HG02759 (cell line): ENCODE results near the gene C17orf113.
"Not testable (repeated sequence)": the region's sequence is repeated elsewhere in the genome, so short reads cannot be mapped to it uniquely, and the experiment has no call there.

Experiments used
- ATAC-seq: cut with Tn5 transposase; IDR thresholded peaks from one replicate; pipeline ENCODE4 v1.9.1; 2021; ENCODE audit warnings: mild to moderate bottlenecking, moderate library complexity; ENCODE audit not compliant: unreplicated experiment

The C17orf113 gene

GRCh38 chr17:42017866-42018200 is 32.6 kb downstream of the C17orf113 start:
- no peak for ATAC-seq

GRCh38 chr17:42016941-42017865 is 33.2 kb downstream of the C17orf113 start, which contains the start of gene DNAJC7:
TSS of gene DNAJC7 (minus strand) at chr17:42017439. CDS start at chr17:42017416, 23 bp downstream.
- ATAC-seq, result peak; percentile 84

GRCh38 chr17:42016411-42016831 is 34.0 kb downstream of the C17orf113 start:
- ATAC-seq, result no peak

DNA sequence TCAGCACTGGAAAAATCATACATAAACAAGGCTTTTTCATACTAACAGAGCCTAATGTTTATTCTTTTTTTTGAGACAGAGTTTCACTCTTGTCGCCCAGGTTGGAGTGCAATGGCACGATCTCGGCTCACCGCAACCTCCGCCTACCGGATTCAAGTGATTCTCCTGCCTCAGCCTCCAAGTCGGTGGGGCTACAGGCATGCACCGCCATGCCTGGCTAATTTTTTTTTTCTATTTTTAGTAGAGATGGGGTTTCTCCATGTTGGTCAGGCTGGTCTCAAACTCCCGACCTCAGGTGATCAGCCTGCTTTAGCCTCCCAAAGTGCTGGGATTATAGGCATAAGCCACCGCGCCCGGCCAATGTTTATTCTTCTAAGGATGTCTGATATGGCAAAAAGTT is 36.7 kb downstream of the C17orf113 start:
- not testable (repeated sequence) for ATAC-seq

- ATAC-seq, result not testable (repeated sequence)
Observed at GRCh38 chr17:42012363-42012762, 38.0 kb downstream of the C17orf113 start.

DNA sequence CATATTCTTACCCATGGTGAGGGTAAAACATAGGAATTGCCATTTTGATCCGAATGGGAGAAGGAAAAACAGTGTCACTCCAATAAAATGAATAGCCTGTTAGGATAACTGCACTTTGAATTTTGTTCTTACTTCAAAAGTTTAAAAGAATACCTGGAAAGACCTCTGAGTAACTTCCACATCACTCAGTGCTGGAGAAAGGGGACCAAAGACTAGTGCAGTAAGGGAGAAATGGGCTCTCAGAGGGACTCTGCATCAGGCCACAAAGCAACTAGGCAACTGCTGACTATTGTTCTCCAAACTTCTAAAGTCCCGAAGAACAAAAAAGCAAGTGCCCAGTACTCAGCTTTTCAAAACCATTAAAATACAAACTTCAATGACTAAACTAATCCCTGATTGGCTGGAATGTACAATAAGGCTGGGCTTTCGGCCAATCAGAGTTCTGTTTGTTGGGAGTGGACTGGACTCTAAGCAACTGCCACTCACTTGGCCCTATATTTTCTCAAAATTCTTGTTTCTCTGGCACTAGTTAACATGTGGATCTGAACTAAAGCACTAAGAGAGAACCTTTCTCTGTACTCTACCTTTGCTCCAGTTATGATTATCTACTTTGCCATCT is 39.4 kb downstream of the C17orf113 start:
- no peak for ATAC-seq

GRCh38 chr17:42010266-42010680 is 40.1 kb downstream of the C17orf113 start:
- not testable (repeated sequence) for ATAC-seq

DNA sequence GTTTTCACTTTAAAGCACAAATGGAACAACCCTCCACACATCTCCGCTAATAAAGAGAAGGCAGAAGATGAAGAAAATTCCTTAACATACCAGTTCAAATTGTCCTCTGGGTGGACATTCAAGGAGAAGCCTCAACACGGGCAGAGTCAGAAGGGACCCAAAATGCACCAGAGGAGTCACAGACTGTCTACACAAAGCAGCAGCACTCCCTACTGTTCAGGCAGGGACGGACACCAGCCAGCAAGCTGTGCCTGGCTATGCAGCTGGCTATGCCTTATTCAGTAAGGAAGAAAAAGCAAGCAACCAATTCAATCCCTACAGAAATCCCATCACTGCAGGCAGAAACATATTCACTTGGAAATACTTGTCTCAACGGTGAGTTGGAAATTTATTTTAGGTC is 41.2 kb downstream of the C17orf113 start:
- no peak for ATAC-seq

- ATAC-seq, result no peak
Observed at GRCh38 chr17:42005166-42005565, 45.2 kb downstream of the C17orf113 start.

DNA sequence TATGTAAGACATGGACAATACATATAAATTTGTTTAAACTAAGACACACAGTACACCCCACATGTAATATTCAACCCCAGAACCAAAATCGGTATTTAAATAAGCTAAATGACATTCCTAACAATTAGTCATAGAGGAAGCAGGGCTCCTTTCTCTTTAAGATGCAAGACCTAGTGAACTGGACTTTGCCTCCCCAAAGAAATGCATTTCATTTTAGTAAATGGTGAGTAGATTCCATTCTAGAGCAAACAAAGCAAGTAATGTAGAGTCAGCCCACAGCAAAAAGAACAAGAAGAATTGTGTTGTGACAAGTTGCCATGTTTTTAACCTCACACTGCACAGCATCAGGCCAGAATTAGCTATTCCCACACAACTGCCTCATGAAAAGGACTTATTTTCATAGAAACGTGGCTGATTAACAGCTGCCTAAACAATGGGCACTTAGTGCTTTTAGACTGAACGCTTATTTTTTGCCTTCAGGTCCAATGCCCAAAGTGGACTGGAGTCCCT is 47.6 kb downstream of the C17orf113 start:
- no peak for ATAC-seq

- no peak for ATAC-seq
Observed at GRCh38 chr17:42002175-42002791, 48.1 kb downstream of the C17orf113 start.

GRCh38 chr17:42001729-42002128 is 48.7 kb downstream of the C17orf113 start:
- ATAC-seq, result no peak

- no peak for ATAC-seq
Observed at GRCh38 chr17:42000413-42001133, 49.8 kb downstream of the C17orf113 start.

DNA sequence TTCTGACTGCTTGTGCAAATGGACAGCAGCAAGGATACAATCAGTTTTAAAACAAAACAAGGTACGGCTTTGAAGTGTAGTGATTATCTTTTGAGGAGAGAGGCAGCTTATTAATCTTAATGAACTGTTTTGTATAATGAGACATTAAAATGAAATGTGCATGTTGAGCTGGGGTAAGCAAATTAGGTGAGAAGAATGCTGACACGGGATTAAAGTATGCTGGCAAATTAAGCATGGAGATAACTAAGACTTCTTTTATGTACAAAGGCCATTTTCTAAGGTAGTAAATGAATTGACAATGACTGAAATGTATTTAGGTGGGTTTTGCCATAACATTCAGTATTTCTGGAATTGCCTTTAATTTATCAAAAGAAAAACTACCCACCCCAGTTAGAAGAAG is 51.9 kb downstream of the C17orf113 start:
- no peak for ATAC-seq

- no peak for ATAC-seq
Observed at GRCh38 chr17:41996855-41997164, 53.6 kb downstream of the C17orf113 start.

- no peak for ATAC-seq
Observed at GRCh38 chr17:41992576-41992975, 57.8 kb downstream of the C17orf113 start.

DNA sequence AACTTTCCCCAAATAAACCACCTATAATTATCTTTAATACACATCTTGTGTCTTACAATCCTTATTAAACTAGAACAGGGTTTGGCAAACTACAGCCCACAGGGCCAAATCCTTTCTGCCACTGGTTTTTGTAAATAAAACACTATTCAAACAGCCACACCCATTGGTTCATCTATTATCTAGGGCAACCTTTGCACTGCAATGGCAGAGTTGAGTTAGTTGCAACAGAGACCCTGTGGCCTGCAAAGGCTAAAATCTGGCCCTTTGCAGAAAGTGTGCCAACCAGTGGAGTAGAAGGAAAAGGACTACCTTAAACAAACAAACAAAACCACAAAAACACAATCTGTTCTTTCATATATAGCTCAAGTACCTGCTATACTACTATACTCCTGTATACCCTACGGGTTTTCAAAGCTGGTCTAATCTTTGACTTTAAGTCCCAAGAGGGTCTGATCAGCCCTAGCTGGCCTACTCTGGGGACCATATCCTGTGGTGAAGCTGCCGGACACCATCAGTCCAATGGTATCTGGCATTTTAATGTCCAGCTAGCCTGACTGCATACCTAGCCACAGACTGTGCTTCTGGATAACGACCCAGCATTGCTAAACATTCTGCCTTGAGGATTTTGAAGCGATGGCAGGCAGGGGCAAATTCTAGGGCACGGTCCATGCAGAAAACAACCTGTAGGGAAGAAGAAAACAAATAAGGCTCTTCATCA is 60.5 kb downstream of the C17orf113 start:
- no peak for ATAC-seq

- no peak for ATAC-seq
Observed at GRCh38 chr17:41988418-41988817, 62.0 kb downstream of the C17orf113 start.
